Measurements from ENCODE around the gene TEX10.

GRCh38 chr9:100322954-100323536 is 29.7 kb downstream of the TEX10 start:
- TF ChIP-seq CTCF (conservative IDR thresholded peaks at IDR 0.05 in 1 of 2, IDR thresholded peaks at IDR 0.05 in 1 of 2; ENCODE audit: extremely low read depth in 1 of 2, insufficient read depth in 1 of 2, low read depth in 1 of 2, low read length in 2 of 2) (peak; percentile 59 to 63), EZH2 (IDR thresholded peaks at IDR 0.05; ENCODE audit: borderline replicate concordance, low read length) (no peak)
